ENCODE measurements around the gene RFXANK.
"Not testable (repeated sequence)": the region's sequence is repeated elsewhere in the genome, so short reads cannot be mapped to it uniquely, and the experiment has no call there.

The RFXANK gene

DNA sequence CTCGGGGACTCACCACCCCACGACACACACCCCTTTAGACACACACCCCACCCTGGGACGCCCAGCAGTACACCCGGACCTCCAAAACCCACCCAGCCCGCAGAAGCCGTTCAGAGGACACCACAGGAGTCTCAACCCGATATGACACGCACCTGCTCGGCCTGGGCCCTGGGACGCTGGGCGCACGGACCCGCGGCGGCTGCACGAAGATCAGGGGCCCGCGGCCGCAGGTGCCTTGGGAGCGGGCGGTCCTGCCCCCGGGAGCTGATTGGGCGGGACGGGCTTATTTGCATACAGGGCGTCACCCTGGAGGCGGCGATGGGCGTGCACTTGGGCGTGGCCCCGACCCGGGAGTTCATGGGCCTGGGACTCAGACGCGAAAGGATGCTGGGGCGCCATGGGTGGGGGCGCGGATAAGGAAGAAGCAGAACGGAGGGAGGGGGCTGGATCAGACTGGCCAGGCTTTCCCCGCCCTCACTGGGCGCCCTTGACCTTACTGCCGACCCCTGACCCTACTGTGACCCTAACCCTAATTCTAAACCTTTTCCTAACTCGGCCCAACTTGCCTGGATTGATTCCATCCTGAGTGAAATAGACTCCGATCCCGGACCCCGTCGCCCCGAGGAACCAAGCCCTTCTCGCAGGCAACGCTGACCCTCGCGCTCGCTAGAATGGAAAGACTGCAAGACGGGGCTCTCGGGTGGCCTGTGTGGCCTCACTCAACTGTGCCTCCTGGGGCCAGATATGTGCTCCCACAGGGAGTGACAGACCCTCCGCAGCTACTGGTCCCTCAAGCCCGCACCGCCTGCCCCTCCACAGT lies 21.8 kb upstream of the RFXANK start, which contains the start of gene MEF2B:
MEF2B (minus strand) TSS at position 211 of the 820 bp plus-strand sequence. CDS start 19,528 bp downstream, outside the sequence.
- DNase-seq (ENCODE audit: low read depth in 2 of 2) = peak; percentile 62 to 81

DNA sequence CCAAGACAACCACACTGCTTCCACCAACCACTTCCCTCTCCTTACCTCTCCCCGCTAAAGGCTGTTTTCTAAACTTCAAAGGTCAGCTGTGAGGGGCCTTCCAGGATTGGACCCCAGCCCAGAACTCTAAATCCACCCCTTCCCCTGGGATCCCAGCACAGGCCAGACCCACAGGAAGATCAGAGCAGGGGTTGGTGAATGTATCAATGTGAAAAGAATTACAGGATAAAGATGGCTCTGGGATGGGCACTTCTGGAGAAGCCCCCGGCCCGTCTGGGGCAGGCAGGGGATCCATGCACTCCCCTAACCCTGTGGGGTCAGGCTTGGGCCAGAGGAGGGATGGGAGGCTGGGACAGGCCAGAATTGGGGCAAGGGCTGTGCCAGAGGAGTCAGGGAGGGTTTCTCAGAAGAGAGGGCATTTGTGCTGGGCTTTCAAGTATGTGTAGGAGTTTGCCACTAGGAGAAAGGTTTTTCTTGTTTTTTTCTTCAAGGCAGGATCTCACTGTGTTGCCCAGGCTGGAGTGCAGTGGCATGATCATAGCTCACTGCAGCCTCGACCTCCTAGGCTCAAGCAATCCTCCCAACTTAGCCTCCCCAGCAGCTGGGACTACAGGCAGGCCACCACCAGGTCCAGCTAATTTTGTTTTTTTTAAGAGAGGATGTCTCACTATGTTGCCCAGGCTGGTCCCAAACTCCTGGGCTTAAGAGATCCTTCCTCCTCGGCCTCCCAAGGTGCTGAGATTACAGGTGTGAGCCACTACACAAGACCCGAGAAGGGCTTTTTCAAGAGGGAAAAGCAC lies 21.0 kb upstream of the RFXANK start:
- DNase-seq (ENCODE audit: low read depth in 2 of 2) = no peak

DNA sequence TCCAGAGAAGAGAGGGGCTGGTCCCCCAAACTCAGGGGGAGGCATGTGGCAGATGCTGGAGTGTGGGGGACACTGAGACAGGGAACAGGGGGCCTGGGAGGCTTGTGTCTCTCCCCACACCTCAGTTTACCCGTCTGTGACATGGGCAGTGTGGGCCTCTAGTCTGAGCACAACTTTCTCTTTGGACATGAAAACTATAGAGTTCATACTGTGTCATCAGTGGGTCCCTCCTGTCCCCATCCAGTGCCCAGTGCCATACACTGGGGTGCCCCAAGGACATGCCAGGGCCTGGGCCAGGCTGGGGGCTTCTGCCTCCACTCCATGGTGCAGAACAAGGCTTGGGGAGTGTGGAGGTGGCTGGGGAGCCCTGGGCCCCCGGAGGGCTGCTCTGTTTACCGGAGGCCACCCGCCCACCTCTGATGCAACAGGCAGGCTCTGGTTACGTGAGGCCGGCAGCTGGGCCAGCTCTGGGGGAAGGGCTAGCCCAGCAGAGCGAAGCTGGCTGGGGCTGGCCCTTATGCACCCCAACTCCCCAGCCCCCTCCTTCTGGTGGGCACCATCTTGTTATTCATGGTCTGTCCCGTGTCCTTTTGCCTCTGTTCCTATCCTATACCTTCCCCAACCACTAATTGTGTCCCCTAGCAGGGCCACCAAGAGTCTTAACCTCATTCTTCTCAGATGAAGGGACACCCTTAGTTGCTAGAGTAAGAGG lies 20.1 kb upstream of the RFXANK start:
- no peak for DNase-seq (ENCODE audit: low read depth in 2 of 2)

DNA sequence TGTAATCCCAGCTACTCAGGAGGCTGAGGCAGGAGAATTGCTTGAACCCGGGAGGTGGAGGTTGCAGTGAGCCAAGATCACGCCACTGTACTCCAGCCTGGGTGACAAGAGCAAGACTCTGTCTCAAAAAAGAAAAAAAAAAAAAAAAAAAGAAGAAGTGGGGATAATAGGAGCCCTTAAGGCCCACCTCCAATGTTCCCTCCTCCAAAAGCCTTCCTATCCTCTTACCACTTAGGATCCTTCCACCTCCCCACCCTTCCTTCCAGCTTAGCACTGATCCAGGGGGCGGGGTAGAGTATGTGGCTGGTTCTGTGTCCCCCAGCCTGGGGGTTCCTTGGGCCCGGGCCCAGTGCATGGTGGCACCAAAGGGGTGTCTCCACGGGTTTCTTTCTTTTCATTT lies 18.8 kb upstream of the RFXANK start:
- DNase-seq (ENCODE audit: low read depth in 2 of 2) = not testable (repeated sequence)

DNA sequence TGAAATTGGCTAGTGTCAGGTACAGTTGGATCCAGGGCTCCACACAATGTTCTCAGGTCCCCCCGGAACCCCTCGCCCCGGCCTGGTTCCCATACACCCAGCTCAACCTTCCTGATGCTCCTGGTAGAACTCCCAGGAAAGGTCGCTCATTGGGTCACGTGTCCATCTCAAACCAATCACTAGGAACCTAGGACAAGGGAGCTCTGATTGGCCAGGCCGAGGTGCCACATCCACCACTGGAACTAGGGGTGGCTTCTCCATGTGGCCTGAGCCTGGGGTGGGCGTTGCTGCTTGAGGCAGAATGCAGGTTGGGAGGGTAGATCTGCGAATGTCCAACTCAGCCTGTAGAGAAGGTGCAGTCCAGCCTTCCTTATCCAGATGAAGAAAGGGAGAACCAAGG lies 15.1 kb upstream of the RFXANK start:
- DNase-seq (ENCODE audit: low read depth in 2 of 2) = no peak

DNA sequence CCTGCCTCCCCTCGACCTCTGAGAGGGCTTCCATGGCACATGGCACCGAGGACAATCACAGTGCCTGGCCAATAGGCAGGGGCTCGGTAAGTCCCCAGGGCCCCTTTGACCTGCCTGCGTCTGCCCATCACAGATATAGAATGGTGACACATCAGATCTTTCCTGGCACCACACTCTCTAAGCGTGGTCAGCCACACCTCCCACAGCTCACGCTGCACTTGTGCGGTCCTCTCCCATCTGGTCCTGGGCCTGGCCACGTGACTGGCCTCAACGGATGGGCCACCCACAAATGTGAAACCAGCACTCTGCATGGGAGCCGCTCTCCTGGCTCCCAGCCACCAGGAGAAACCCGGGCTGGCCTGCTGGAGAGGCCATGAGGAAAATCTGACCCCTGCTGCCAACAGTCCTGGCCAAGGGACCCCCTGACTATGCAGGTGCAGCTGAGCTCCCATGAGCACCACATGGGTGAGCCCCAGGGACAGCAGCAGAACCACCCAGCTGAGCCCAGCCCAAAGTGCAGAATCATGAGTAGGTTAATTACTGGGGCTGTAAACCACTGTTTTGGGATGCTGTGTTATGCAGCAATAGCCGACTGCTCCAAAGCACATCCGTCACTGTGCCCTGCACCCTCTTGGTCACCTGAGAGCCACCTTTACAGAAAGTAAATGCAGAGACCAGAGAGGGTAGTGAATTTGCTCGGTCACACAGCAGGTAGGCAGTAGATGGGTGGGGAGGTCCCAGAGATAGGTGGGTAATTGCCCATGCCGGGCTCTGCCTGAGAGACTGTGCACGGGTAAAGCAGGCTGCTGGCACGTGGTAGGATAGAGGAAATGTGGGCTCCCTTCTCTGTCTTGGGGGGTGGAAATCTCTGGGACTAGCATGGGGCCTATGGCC lies 12.3 kb upstream of the RFXANK start:
- DNase-seq (ENCODE audit: low read depth in 2 of 2) = no peak

DNA sequence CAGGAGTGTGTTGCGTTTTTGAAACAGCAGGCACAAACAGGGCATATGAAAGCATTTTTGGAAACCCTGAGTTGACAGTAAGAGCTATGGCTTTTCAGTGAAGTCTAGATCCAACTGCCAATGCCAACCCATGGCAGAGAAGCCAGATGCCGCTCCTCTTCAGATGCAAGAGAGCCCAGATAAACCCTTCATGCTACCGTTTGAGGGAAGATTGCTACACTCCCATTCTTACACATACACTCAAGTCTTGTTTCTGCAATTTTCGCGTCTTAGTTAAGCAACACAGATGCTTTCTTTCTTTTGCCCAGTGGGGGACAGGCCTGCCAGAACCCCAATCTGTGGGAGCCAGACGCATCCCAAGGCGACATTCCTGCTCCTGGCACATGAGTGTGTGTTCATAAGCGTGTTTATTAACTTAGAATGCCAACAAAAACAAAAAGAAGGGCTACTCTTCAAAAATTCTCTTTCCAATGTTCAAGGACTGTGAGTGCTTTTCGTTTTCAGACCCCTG lies 10.5 kb upstream of the RFXANK start:
- DNase-seq (ENCODE audit: low read depth in 2 of 2) = no peak

DNA sequence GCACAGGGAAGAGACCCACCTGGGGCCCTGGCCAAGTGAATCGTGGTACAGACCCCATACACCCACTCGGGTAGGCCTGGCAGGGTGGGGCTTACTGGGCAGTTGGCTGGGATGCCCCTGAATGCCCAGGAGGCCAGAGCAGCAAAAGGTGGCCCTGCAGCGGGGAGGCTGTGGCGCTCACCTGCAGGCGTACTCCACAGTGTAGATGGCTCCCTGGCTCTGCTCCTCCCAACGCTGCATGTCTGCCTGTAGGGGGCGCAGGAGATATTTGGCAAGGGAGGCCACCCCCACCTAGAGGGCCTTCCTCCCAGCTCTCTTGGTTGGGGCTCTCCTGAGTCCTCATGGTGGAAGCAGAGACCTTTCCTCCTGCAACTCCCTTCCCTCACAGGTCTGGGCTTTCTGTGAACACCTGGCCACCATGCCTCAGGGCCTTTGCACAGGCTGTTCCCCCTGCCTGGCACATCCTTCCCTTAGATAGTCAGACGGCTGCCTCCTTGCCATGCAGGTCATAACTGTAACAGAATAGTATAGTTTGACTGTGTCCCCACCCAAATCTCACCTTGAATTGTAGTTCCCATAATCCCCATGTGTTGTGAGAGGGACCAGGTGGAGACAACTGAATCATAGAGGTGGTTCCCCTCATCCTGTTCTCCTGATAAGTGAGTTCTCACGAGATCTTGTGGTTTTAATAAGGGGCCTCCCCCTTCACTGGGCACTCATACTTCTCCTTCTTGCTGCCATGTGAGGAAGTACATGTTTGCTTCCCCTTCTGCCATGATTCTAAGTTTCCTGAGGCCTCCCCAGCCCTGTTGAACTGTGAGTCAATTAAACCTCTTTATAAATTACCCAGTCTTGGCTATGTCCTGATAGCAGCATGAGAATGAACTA lies 6.0 kb upstream of the RFXANK start:
- peak; percentile 46 to 59 for DNase-seq (ENCODE audit: low read depth in 2 of 2)

DNA sequence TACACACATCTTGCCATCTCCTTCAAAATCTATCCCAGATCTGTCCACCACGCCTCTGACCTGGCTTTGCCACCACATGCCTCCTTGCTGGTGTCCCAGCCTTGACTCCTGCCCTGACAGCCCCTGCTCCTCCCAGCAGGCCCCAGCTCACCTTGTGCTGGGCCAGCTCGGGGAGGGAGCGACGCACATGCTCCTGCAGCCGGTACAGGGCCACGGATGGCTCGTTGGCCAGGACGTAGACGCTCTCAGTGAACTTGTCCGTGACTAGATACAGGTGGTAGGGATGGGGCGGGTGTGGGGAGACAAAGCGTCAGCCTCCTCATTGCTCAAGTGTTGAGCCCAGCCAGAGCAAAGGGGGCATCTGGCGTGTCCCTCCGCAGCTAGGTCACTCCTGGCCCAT lies 5.3 kb upstream of the RFXANK start:
- DNase-seq (ENCODE audit: low read depth in 2 of 2) = no peak

DNA sequence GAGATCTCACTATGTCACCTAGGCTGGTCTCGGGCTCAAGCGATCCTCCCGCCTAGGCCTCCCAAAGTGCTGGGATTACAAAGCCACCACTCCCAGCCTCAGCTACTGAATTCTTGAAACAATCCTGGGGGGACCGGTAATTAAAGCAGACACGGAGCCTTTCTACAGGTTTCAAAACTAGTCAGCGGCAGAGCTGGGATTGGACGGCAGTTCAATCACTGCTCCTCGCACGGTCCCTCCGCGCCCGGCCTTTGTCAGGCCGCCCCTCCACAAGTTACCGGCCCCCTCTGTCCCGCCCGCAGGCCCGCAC lies 335 bp upstream of the RFXANK start:
- DNase-seq (ENCODE audit: low read depth in 2 of 2) = no peak

DNA sequence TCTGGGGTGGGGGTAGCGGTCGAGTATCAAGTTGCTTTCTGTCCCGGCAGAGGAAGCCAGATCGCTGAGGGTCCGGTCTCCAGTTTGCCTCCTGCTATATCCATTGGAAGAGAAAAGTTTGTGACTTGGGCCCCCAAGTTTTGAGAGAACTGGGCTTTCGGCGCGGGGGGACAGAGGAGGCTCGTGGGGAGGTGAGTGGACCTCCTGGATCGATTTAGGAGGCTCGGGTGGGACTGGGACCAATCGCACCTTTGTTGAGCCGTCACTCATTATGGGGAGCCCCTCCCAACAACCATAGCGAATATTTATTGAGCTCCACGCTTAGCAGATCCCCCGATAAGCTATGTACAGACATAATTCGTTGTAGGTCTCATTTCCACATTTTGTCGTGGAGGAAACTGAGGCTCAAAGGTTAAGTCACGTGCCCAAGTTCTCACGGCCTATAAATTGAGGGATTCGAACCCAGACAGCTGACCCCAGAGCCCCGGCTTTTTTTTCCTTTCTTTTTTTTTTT lies 909 bp downstream of the RFXANK start:
- DNase-seq (ENCODE audit: low read depth in 2 of 2) = no peak

DNA sequence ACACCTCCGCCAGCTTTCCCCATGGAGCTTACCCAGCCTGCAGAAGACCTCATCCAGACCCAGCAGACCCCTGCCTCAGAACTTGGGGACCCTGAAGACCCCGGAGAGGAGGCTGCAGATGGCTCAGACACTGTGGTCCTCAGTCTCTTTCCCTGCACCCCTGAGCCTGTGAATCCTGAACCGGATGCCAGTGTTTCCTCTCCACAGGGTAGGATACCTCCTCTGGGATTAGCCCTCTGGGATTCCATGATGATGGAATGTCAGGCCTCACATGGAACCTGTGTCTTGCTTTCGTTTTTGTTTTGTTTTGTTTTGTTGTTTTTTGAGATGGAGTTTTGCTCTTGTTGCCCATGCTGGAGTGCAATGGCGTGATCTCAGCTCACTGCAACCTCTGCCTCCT lies 1.9 kb downstream of the RFXANK start:
- no peak for DNase-seq (ENCODE audit: low read depth in 2 of 2)

DNA sequence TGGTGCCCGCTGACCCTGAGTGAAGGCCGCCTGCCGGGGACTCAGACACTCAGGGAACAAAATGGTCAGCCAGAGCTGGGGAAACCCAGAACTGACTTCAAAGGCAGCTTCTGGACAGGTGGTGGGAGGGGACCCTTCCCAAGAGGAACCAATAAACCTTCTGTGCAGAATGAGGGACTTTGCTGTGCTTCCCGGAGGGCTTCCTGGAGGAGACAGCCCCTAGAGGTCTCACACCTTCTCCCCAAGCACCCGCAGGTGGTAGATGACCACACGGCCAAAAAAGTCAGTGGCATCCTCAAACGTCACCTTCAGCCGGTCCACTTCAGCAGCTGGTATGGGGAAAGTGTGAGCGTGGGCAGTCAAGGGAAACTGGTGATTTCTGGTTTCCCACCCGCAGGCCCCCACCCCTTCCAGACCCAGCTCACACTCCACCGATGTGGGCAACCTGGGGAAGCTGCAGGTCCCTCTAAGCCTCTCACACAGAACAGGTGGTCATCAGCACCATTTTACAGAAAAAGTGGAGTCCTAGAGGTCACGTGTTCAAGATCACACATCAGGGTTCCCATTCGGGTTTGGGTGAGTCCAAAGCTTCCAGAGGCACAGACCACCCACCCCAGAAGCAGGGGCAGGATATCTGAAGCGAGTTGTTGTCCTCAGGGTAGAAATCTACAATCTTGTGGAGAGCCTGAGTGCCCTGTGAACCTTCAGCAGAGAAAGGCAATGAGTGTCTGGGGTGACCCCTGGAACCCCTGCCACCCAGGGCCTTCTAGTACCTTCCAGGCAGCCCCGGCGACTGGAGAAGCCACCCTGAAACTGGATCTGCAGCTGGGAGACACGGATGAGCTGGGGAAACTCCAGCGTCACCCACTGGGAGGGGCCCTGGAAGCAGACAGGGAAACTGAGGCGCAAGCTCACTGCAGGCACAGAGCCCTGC lies 9.9 kb downstream of the RFXANK start:
- no peak for DNase-seq (ENCODE audit: low read depth in 2 of 2)

DNA sequence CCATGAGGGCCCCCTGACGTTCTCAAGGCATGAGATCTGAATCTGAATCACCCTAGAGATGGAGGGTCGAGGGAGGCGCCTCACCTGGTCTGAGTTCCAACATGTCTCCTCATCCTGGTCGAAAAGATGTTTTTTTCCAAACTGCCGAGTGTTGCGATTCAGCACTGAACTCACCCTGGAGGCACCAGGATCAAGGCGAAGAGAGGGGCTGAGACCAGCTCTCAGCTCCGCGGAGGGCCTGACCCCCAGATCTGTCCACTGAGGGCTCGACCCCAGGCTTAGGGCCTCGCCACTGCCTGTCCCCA lies 10.6 kb downstream of the RFXANK start:
- DNase-seq (ENCODE audit: low read depth in 2 of 2) = no peak

DNA sequence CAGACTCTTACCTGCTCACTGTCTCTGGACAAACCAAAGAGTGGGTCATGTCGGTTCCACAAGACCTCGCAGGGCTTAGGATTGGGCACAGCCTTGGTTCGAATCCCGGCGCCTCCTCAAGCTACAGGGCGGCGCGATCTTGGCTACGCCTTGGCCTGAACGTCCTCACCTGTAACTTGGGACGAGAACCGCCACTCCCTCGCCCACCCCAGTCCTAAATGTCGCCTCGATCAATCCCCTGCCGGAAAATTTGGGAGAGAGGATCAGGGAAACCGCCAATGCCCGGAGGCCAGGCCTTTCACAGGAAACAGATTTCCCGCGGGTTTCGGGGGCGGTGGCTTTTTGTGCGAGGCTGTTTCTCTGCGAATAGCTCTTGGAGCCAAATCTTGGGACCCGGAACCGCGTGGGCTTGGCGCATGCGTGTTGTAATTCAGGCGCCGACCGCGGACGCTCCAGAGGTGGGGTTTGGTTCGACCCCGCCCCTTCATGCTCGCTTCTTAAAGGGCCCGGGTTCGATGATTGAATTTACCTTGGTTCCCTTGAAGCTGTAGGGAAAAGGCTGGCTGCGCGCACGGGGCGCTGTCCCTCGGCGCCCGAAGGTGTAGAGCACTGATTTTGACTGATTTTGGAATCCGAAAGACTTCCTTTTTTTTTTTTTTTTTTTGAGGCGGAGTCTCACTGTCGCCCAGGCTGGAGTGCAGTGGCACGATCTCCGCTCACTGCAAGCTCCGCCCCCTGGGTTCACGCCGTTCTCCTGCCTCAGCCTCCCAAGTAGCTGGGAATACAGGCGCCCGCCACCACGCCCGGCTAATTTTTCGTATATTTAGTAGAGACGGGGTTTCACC lies 11.2 kb downstream of the RFXANK start, which contains the start of gene NR2C2AP:
NR2C2AP (minus strand) TSS at position 403 of the 845 bp plus-strand sequence; CDS start at position 49, 354 bp downstream.
- DNase-seq (ENCODE audit: low read depth in 2 of 2) = peak; percentile 91 to 94

DNA sequence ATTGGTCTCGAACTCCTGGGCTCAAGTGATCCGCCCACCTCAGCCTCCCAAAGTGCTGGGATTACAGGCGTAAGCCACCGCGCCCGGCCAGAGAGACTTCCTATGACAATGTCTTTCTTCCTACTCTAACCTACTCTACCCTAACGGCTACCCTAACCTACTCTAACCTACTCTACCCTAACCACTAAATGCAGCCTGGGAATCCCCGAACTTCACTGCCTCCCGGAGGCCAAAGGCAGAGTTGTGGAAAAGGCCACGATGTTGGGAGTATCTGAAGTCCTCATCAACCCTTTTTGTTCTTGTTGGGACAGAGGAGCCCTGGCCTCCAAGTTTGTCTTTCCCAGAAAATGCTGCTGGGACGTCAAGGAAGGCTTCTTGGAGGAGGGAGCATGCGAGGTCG lies 12.1 kb downstream of the RFXANK start:
- DNase-seq (ENCODE audit: low read depth in 2 of 2) = no peak

DNA sequence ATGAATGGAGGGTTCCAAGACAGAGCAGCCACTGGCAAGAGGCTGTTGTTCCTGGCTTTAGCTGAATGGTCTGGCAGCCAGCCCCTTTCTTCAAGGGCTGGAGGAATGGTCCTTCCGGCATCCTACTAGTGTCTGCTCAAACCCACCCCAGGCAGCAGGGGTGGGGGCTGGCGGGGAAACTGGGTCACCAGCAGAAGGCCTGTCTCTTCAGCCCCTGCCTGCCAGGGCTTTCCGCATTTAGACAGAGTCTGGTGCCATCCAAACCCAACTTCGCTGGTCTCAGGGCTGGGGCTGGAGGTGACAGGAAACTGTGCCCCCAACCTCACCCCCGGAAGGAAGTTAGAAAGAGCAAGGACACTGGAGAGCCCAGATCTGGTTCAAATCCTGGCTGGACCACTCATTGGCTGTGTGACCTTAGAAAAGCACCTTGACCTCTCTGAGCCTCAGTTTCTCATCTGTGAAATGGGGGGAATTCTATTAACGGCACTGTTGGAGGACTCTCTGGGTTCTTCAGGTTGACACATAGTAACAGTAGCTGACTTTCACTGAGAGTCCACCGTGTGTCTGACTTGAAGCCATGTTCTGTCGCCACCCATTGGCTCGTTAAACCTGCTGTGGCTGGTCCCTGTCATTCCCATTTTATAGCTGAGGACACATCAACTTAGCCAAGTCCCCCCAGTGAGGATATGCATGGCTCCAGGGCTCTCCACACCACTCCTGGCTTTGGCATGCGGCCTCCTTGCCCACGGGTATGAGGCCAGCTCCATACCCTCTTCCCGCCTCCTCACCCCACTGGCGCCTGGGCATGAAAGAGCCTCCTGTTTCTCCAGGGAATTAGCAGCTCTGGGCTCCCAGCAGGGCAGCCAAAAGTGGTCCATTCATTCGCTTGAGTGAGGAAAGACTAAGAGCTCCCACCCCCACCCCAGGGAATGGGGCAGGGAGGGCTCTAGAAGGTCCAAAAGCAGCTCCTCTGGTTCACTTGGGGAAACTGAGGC lies 13.7 kb downstream of the RFXANK start:
- no peak for DNase-seq (ENCODE audit: low read depth in 2 of 2)

Measured in activated CD4-positive, alpha-beta T cell treated with anti-CD3 and anti-CD28 coated beads for 24 hours (primary cell).